Transverse colon (tissue), 4 donors: Measurements from ENCODE around the gene PAX7. TPM values are rescaled to one million over a fixed set of nuclear protein-coding genes. Genes with fewer than 3 reads are reported as not detected.

ENCODE experiments used
- DNase-seq: peaks from one replicate; pipeline ENCODE4 v3.0.0-alpha.2; 2019
- H3K27ac ChIP-seq, 4 donors: fragments of 200-600 bp; sonication (generic); 2 replicates each; pipeline ENCODE4 v1.5.1; 2016 to 2018; ENCODE audit warnings: inconsistent platforms in 4 of 4
- H3K27me3 ChIP-seq: fragments of 200-600 bp; sonication (generic); 2 replicates; pipeline ENCODE4 v1.5.1; 2017; ENCODE audit warnings: inconsistent platforms
- H3K36me3 ChIP-seq, 4 donors: fragments of 200-600 bp; sonication (generic); 2 replicates each; pipeline ENCODE4 v1.5.1; 2017 to 2019; ENCODE audit warnings: inconsistent platforms in 4 of 4
- H3K4me1 ChIP-seq, 4 donors: fragments of 200-600 bp; sonication (generic); 2 replicates each; pipeline ENCODE4 v1.5.1; 2017 to 2020; ENCODE audit warnings: inconsistent platforms in 4 of 4
- H3K4me3 ChIP-seq, 4 donors: fragments of 200-600 bp; sonication (generic); 1 replicate in 1 of 4; 2 replicates in 3 of 4; pipeline versions ENCODE4 v1.5.1 to v1.6.1; 2017 to 2019; ENCODE audit warnings: inconsistent platforms in 4 of 4
- H3K9me3 ChIP-seq, 2 donors: fragments of 200-600 bp; sonication (generic); 2 replicates each; pipeline ENCODE4 v1.5.1; 2017 to 2019; ENCODE audit warnings: inconsistent platforms in 2 of 2
- EP300 ChIP-seq: sonication (generic); formaldehyde crosslinking; IDR thresholded peaks from one replicate; pipeline ENCODE4 v1.6.1; 2017; ENCODE audit warnings: antibody characterized with exemption, low read depth
- POLR2A ChIP-seq: fragments of 450-650 bp; IDR thresholded peaks from one replicate; pipeline ENCODE4 v1.6.1; 2016; ENCODE audit warnings: antibody characterized with exemption, mild to moderate bottlenecking, moderate library complexity
- POLR2AphosphoS5 ChIP-seq, 3 donors: sonication (generic); formaldehyde crosslinking; IDR thresholded peaks; one replicate each; pipeline ENCODE4 v1.6.1; 2016; ENCODE audit warnings: antibody characterized with exemption in 3 of 3
- WGBS, 2 donors: methylation state at CpG; one replicate each; pipeline ENCODE4 v1.1.5; 2018; ENCODE audit warnings: low coverage in 1 of 2; 5-methylcytosine and 5-hydroxymethylcytosine counted together
- in situ Hi-C, 4 donors: fragments of 200-750 bp; cut with MboI; loops; one replicate each; pipeline versions ENCODE4 v1.15.0 to v1.15.1; 2017; ENCODE audit warnings: low sequenced_read_pairs in 3 of 4, low pct_ligation_motif_present in 1 of 4, low pct_unique_long_range_greater_than_20kb in 1 of 4
- intact Hi-C: fragments of 100-400 bp; cut with DNase I; formaldehyde crosslinking; loops from one replicate; pipeline ENCODE4 v1.15.1; 2023; ENCODE audit warnings: low total_unique reads
- total RNA-seq, 4 donors: library from RNA; depleted of rRNA; stranded (reverse); fragments of >200 nt; gene quantifications; one replicate each; pipeline ENCODE4 v1.1.0, GENCODE V29; 2016
- TF ChIP-seq, protein P1 (sequence below), 5 experiments: fragments of 200-600 bp in 3 of 5; fragments of 450-650 bp in 2 of 5; sonication (generic) in 3 of 5; IDR thresholded peaks; 1 replicate in 2 of 5; 2 replicates in 3 of 5; pipeline ENCODE4 v1.5.1; 2016 to 2017; ENCODE audit warnings: antibody characterized with exemption in 5 of 5, inconsistent platforms in 3 of 5, mild to moderate bottlenecking in 2 of 5, moderate library complexity in 1 of 5

Gene PAX7
- total RNA-seq, 4 donors from 2014 or later: not detected

DNA sequence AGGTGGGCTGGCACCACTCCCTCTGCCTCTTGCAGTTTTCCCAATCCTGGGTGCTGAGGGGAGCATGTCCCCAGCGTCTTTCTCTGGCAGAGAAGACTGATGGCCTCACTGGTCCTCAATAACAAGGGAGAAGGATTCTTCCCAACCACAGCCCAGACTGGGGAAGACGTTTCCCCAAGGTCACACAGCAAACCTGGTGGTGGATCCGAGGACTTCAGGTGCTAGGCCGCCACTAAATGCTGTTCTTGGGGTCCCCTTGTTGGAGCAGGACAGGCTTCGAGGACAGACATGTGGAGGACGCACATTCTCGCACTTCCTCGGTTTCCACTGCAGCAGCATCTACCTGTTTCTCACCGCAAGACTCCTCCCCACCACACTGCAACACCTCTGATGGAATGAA lies 30.9 kb upstream of the PAX7 start:
- intact Hi-C loops: loop anchor here (5.0 kb wide), 1 partner anchor 223 kb away; no protein-coding TSS in a partner anchor

GRCh38 chr1:18602533-18603211 lies 28.0 kb upstream of the PAX7 start:
- peaks cover 32% of the 10 kb centered on the region for H3K27me3 ChIP-seq

More for the DNA sequence above, 30.9 kb upstream of the PAX7 start:
- peaks cover 0 to 6% (median 0%) of the 10 kb centered on the region in 4 donors for H3K4me1 ChIP-seq
- no peaks in the 10 kb centered on the region for H3K9me3 ChIP-seq
- 52 to 60% methylated on average over 2 to 9 of the region's 9 CpGs for WGBS, 2 donors
- no peak overlapping the region for H3K27ac ChIP-seq
- no peak overlapping the region for H3K4me3 ChIP-seq
- TF ChIP-seq, protein P1, sequence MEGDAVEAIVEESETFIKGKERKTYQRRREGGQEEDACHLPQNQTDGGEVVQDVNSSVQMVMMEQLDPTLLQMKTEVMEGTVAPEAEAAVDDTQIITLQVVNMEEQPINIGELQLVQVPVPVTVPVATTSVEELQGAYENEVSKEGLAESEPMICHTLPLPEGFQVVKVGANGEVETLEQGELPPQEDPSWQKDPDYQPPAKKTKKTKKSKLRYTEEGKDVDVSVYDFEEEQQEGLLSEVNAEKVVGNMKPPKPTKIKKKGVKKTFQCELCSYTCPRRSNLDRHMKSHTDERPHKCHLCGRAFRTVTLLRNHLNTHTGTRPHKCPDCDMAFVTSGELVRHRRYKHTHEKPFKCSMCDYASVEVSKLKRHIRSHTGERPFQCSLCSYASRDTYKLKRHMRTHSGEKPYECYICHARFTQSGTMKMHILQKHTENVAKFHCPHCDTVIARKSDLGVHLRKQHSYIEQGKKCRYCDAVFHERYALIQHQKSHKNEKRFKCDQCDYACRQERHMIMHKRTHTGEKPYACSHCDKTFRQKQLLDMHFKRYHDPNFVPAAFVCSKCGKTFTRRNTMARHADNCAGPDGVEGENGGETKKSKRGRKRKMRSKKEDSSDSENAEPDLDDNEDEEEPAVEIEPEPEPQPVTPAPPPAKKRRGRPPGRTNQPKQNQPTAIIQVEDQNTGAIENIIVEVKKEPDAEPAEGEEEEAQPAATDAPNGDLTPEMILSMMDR (IDR thresholded peaks at IDR 0.05): no peak
- no peak for TF ChIP-seq POLR2AphosphoS5 (IDR thresholded peaks at IDR 0.05)
- in situ Hi-C loops: loop anchor here in 3 of 4 donors (5.0 to 25.0 kb wide), 4 partner anchors 215 to 687 kb away; no protein-coding TSS in a partner anchor
- no peaks in the 10 kb centered on the region for H3K36me3 ChIP-seq
- DNase-seq: no peak
- H3K27me3 ChIP-seq: peaks cover 17% of the 10 kb centered on the region

DNA sequence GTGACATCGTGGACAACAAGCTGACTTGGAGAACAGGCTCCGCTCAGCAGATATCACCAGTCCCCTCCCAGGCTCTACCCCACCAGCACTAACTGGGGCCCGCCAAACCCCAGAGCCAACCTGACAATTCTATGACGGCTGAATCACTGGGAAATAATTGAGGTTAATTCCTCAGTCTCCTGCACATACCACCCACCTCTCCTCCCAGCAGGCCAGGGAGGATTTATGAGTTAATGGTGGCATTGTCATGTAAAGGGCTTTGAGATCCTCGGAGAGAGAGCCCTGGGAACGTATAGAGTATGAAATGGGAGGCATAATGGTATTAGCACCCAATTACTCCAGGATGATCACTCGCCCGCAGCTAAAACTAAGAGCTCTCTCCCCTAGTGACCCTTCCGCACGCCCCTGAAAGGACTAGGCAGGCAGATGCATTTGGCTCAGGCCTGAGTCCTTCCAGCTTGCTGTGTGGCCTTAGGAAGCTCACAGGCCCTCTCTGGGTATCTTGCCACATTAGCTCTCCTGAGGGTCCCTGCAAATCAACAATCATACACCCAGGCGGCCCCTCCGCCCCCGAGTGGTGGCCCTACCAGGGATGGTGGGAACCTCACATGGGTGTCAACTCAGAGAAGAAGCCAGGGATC lies 27.3 kb upstream of the PAX7 start:
- DNase-seq: no peak
- Histone ChIP-seq H3K27ac (no peak overlapping the region), H3K4me3 (no peak overlapping the region), H3K4me1 (peaks cover 0 to 6% (median 0%) of the 10 kb centered on the region in 4 donors), H3K9me3 (no peaks in the 10 kb centered on the region), H3K27me3 (peaks cover 37% of the 10 kb centered on the region), H3K36me3 (no peaks in the 10 kb centered on the region)
- no peak for TF ChIP-seq POLR2AphosphoS5 (IDR thresholded peaks at IDR 0.05)
- TF ChIP-seq, protein P1 (IDR thresholded peaks at IDR 0.05): no peak
- intact Hi-C loops: no loop called here
- in situ Hi-C loops: loop anchor here in 1 of 4 donors (5.0 kb wide), 1 partner anchor 219 kb away; no protein-coding TSS in a partner anchor
- 64% methylated on average over 13 of the region's 13 CpGs; no CpG with 5 or more reads in 1 of the 2 donors for WGBS, 2 donors

More at GRCh38 chr1:18602533-18603211, 28.0 kb upstream of the PAX7 start:
- H3K4me1 ChIP-seq: peaks cover 0 to 6% (median 0%) of the 10 kb centered on the region in 4 donors
- H3K9me3 ChIP-seq: no peaks in the 10 kb centered on the region
- H3K4me3 ChIP-seq: no peak overlapping the region
- in situ Hi-C loops (loop anchor here in 1 of 4 donors (5.0 kb wide), 1 partner anchor 220 kb away; no protein-coding TSS in a partner anchor), intact Hi-C loops (no loop called here)
- DNase-seq: no peak
- H3K36me3 ChIP-seq: no peaks in the 10 kb centered on the region
- no peak for TF ChIP-seq POLR2A
- WGBS, 2 donors: 53% methylated on average over 5 of the region's 5 CpGs; no CpG with 5 or more reads in 1 of the 2 donors
- H3K27ac ChIP-seq: no peak overlapping the region

- H3K4me3 ChIP-seq: no peak overlapping the region
- TF ChIP-seq POLR2A (no peak), POLR2AphosphoS5 (IDR thresholded peaks at IDR 0.05) (no peak), EP300 (no peak)
- TF ChIP-seq, protein P1 (IDR thresholded peaks at IDR 0.05): no peak
- H3K27ac ChIP-seq: no peak overlapping the region
- peaks cover 57% of the 10 kb centered on the region for H3K27me3 ChIP-seq
- in situ Hi-C loops (no loop called here), intact Hi-C loops (no loop called here)
- no peaks in the 10 kb centered on the region for H3K9me3 ChIP-seq
- no peaks in the 10 kb centered on the region for H3K36me3 ChIP-seq
- 61% methylated on average over 4 to 19 of the region's 19 CpGs for WGBS, 2 donors
- no peak for DNase-seq
- no peaks in the 10 kb centered on the region for H3K4me1 ChIP-seq
Measured at GRCh38 chr1:18606443-18607288, 24.0 kb upstream of the PAX7 start.
